ENCODE results near the gene CATSPERB. TPM values are rescaled to one million over a fixed set of nuclear protein-coding genes. Genes with fewer than 3 reads are reported as not detected.

CATSPERB gene
- total and polyA plus RNA-seq, 2 donors, result 0.99 to 1.8 TPM

- WGBS, result 88% methylated on average over 4 of the region's 4 CpGs
- H3K27ac ChIP-seq (ENCODE audit: low read depth in 1 of 2, low read length in 1 of 2), result no peak overlapping the region
These were observed 21.7 kb upstream of the CATSPERB start for GRCh38 chr14:91753501-91754128.

GRCh38 chr14:91752961-91753360, 21.1 kb upstream of the CATSPERB start:
- Histone ChIP-seq H3K4me1 (ENCODE audit: control insufficient read depth in 2 of 2, insufficient read depth in 2 of 2, low read length in 2 of 2) (no peaks in the 10 kb centered on the region), H3K27me3 (ENCODE audit: control insufficient read depth in 2 of 2, insufficient read depth in 1 of 2, low read length in 1 of 2) (no peaks in the 10 kb centered on the region), H3K4me3 (ENCODE audit: low read length in 2 of 2) (no peak overlapping the region), H3K9me3 (ENCODE audit: control insufficient read depth in 2 of 2, insufficient read depth in 1 of 2, low read length in 1 of 2) (no peaks in the 10 kb centered on the region), H3K36me3 (ENCODE audit: control insufficient read depth in 2 of 2, insufficient read depth in 2 of 2, low read length in 1 of 2) (no peaks in the 10 kb centered on the region), H3K27ac (ENCODE audit: low read depth in 1 of 2, low read length in 1 of 2) (no peak overlapping the region)
- DNase-seq (ENCODE audit: low read depth in 6 of 9, low spot score in 9 of 9), result no peak
- WGBS, result 94% methylated on average over 1 of the region's 1 CpG

More at GRCh38 chr14:91753501-91754128, 21.7 kb upstream of the CATSPERB start:
- no peaks in the 10 kb centered on the region for H3K36me3 ChIP-seq (ENCODE audit: control insufficient read depth in 2 of 2, insufficient read depth in 2 of 2, low read length in 1 of 2)
- no peaks in the 10 kb centered on the region for H3K27me3 ChIP-seq (ENCODE audit: control insufficient read depth in 2 of 2, insufficient read depth in 1 of 2, low read length in 1 of 2)
- no peak for DNase-seq (ENCODE audit: low read depth in 6 of 9, low spot score in 9 of 9)
- no peaks in the 10 kb centered on the region for H3K4me1 ChIP-seq (ENCODE audit: control insufficient read depth in 2 of 2, insufficient read depth in 2 of 2, low read length in 2 of 2)
- no peak overlapping the region for H3K4me3 ChIP-seq (ENCODE audit: low read length in 2 of 2)
- no peaks in the 10 kb centered on the region for H3K9me3 ChIP-seq (ENCODE audit: control insufficient read depth in 2 of 2, insufficient read depth in 1 of 2, low read length in 1 of 2)

GRCh38 chr14:91751719-91752118, 19.8 kb upstream of the CATSPERB start:
- Histone ChIP-seq H3K27me3 (ENCODE audit: control insufficient read depth in 2 of 2, insufficient read depth in 1 of 2, low read length in 1 of 2) (no peaks in the 10 kb centered on the region), H3K9me3 (ENCODE audit: control insufficient read depth in 2 of 2, insufficient read depth in 1 of 2, low read length in 1 of 2) (no peaks in the 10 kb centered on the region), H3K27ac (ENCODE audit: low read depth in 1 of 2, low read length in 1 of 2) (no peak overlapping the region), H3K4me1 (ENCODE audit: control insufficient read depth in 2 of 2, insufficient read depth in 2 of 2, low read length in 2 of 2) (no peaks in the 10 kb centered on the region), H3K36me3 (ENCODE audit: control insufficient read depth in 2 of 2, insufficient read depth in 2 of 2, low read length in 1 of 2) (no peaks in the 10 kb centered on the region), H3K4me3 (ENCODE audit: low read length in 2 of 2) (no peak overlapping the region)
- no peak for DNase-seq (ENCODE audit: low read depth in 6 of 9, low spot score in 9 of 9)
- WGBS, result 97% methylated on average over 2 of the region's 2 CpGs

GRCh38 chr14:91750634-91751198, 18.8 kb upstream of the CATSPERB start:
- WGBS, result 97% methylated on average over 3 of the region's 3 CpGs
- no peak overlapping the region for H3K27ac ChIP-seq (ENCODE audit: low read depth in 1 of 2, low read length in 1 of 2)
- no peaks in the 10 kb centered on the region for H3K4me1 ChIP-seq (ENCODE audit: control insufficient read depth in 2 of 2, insufficient read depth in 2 of 2, low read length in 2 of 2)
- no peak for DNase-seq (ENCODE audit: low read depth in 6 of 9, low spot score in 9 of 9)
- no peak overlapping the region for H3K4me3 ChIP-seq (ENCODE audit: low read length in 2 of 2)
- H3K9me3 ChIP-seq (ENCODE audit: control insufficient read depth in 2 of 2, insufficient read depth in 1 of 2, low read length in 1 of 2), result no peaks in the 10 kb centered on the region
- H3K36me3 ChIP-seq (ENCODE audit: control insufficient read depth in 2 of 2, insufficient read depth in 2 of 2, low read length in 1 of 2), result no peaks in the 10 kb centered on the region
- no peaks in the 10 kb centered on the region for H3K27me3 ChIP-seq (ENCODE audit: control insufficient read depth in 2 of 2, insufficient read depth in 1 of 2, low read length in 1 of 2)

GRCh38 chr14:91749868-91750267, 18.0 kb upstream of the CATSPERB start:
- H3K27me3 ChIP-seq (ENCODE audit: control insufficient read depth in 2 of 2, insufficient read depth in 1 of 2, low read length in 1 of 2), result no peaks in the 10 kb centered on the region
- H3K27ac ChIP-seq (ENCODE audit: low read depth in 1 of 2, low read length in 1 of 2), result no peak overlapping the region
- no peaks in the 10 kb centered on the region for H3K36me3 ChIP-seq (ENCODE audit: control insufficient read depth in 2 of 2, insufficient read depth in 2 of 2, low read length in 1 of 2)
- DNase-seq (ENCODE audit: low read depth in 6 of 9, low spot score in 9 of 9), result no peak
- no peak overlapping the region for H3K4me3 ChIP-seq (ENCODE audit: low read length in 2 of 2)
- H3K4me1 ChIP-seq (ENCODE audit: control insufficient read depth in 2 of 2, insufficient read depth in 2 of 2, low read length in 2 of 2), result no peaks in the 10 kb centered on the region
- H3K9me3 ChIP-seq (ENCODE audit: control insufficient read depth in 2 of 2, insufficient read depth in 1 of 2, low read length in 1 of 2), result no peaks in the 10 kb centered on the region
- WGBS, result 96% methylated on average over 2 of the region's 2 CpGs

GRCh38 chr14:91748049-91748448, 16.2 kb upstream of the CATSPERB start:
- H3K4me3 ChIP-seq (ENCODE audit: low read length in 2 of 2), result no peak overlapping the region
- H3K27me3 ChIP-seq (ENCODE audit: control insufficient read depth in 2 of 2, insufficient read depth in 1 of 2, low read length in 1 of 2), result no peaks in the 10 kb centered on the region
- H3K27ac ChIP-seq (ENCODE audit: low read depth in 1 of 2, low read length in 1 of 2), result no peak overlapping the region
- 99% methylated on average over 2 of the region's 2 CpGs for WGBS
- no peaks in the 10 kb centered on the region for H3K9me3 ChIP-seq (ENCODE audit: control insufficient read depth in 2 of 2, insufficient read depth in 1 of 2, low read length in 1 of 2)
- no peak for DNase-seq (ENCODE audit: low read depth in 6 of 9, low spot score in 9 of 9)
- no peaks in the 10 kb centered on the region for H3K4me1 ChIP-seq (ENCODE audit: control insufficient read depth in 2 of 2, insufficient read depth in 2 of 2, low read length in 2 of 2)
- no peaks in the 10 kb centered on the region for H3K36me3 ChIP-seq (ENCODE audit: control insufficient read depth in 2 of 2, insufficient read depth in 2 of 2, low read length in 1 of 2)

GRCh38 chr14:91745344-91745743, 13.5 kb upstream of the CATSPERB start:
- H3K4me1 ChIP-seq (ENCODE audit: control insufficient read depth in 2 of 2, insufficient read depth in 2 of 2, low read length in 2 of 2), result no peaks in the 10 kb centered on the region
- no peak overlapping the region for H3K27ac ChIP-seq (ENCODE audit: low read depth in 1 of 2, low read length in 1 of 2)
- no peaks in the 10 kb centered on the region for H3K9me3 ChIP-seq (ENCODE audit: control insufficient read depth in 2 of 2, insufficient read depth in 1 of 2, low read length in 1 of 2)
- H3K4me3 ChIP-seq (ENCODE audit: low read length in 2 of 2), result no peak overlapping the region
- no peaks in the 10 kb centered on the region for H3K27me3 ChIP-seq (ENCODE audit: control insufficient read depth in 2 of 2, insufficient read depth in 1 of 2, low read length in 1 of 2)
- no peak for DNase-seq (ENCODE audit: low read depth in 6 of 9, low spot score in 9 of 9)
- 96% methylated on average over 1 of the region's 1 CpG for WGBS
- H3K36me3 ChIP-seq (ENCODE audit: control insufficient read depth in 2 of 2, insufficient read depth in 2 of 2, low read length in 1 of 2), result no peaks in the 10 kb centered on the region

GRCh38 chr14:91744068-91744480, 12.2 kb upstream of the CATSPERB start:
- Histone ChIP-seq H3K27me3 (ENCODE audit: control insufficient read depth in 2 of 2, insufficient read depth in 1 of 2, low read length in 1 of 2) (no peaks in the 10 kb centered on the region), H3K9me3 (ENCODE audit: control insufficient read depth in 2 of 2, insufficient read depth in 1 of 2, low read length in 1 of 2) (no peaks in the 10 kb centered on the region), H3K27ac (ENCODE audit: low read depth in 1 of 2, low read length in 1 of 2) (no peak overlapping the region), H3K4me1 (ENCODE audit: control insufficient read depth in 2 of 2, insufficient read depth in 2 of 2, low read length in 2 of 2) (no peaks in the 10 kb centered on the region), H3K36me3 (ENCODE audit: control insufficient read depth in 2 of 2, insufficient read depth in 2 of 2, low read length in 1 of 2) (no peaks in the 10 kb centered on the region), H3K4me3 (ENCODE audit: low read length in 2 of 2) (no peak overlapping the region)
- 96% methylated on average over 2 of the region's 2 CpGs for WGBS
- DNase-seq (ENCODE audit: low read depth in 6 of 9, low spot score in 9 of 9), result no peak

GRCh38 chr14:91743305-91743653, 11.4 kb upstream of the CATSPERB start:
- Histone ChIP-seq H3K27ac (ENCODE audit: low read depth in 1 of 2, low read length in 1 of 2) (no peak overlapping the region), H3K4me3 (ENCODE audit: low read length in 2 of 2) (no peak overlapping the region), H3K36me3 (ENCODE audit: control insufficient read depth in 2 of 2, insufficient read depth in 2 of 2, low read length in 1 of 2) (no peaks in the 10 kb centered on the region), H3K9me3 (ENCODE audit: control insufficient read depth in 2 of 2, insufficient read depth in 1 of 2, low read length in 1 of 2) (no peaks in the 10 kb centered on the region), H3K27me3 (ENCODE audit: control insufficient read depth in 2 of 2, insufficient read depth in 1 of 2, low read length in 1 of 2) (no peaks in the 10 kb centered on the region), H3K4me1 (ENCODE audit: control insufficient read depth in 2 of 2, insufficient read depth in 2 of 2, low read length in 2 of 2) (no peaks in the 10 kb centered on the region)
- DNase-seq (ENCODE audit: low read depth in 6 of 9, low spot score in 9 of 9), result no peak
- WGBS, result 97% methylated on average over 2 of the region's 2 CpGs

All from thymus (tissue), 11 donors.